H1 (cell line): ENCODE measurements around the gene AQP12A. TPM values are rescaled to one million over a fixed set of nuclear protein-coding genes. Genes with fewer than 3 reads are reported as not detected.
A peak's percentile ranks its signal among the peaks of the same experiment; 100 is the strongest.

Experiments used
- CTCF ChIA-PET: fragments of 300-600 bp; sonication (Branson Sonifier 250); formaldehyde crosslinking; loops from one replicate; lab custom pipeline; 2021; ENCODE audit not compliant: partially characterized antibody; lab: Charles Lee
- POLR2A ChIA-PET: fragments of 300-600 bp; sonication (Branson Sonifier 250); formaldehyde crosslinking; loops from one replicate; lab custom pipeline; 2021; ENCODE audit warnings: inconsistent platforms; ENCODE audit not compliant: partially characterized antibody; lab: Charles Lee
- DNase-seq, 2 experiments: peaks; one replicate each; pipeline versions ENCODE4 v3.0.0 to v3.0.0-alpha.2; 2010 to 2022; ENCODE audit warnings: low spot score in 2 of 2, low read depth in 1 of 2, mixed read lengths in 1 of 2
- FAIRE-seq: peaks from 2 replicates; lab custom pipeline; 2011; peaks lifted over from hg19 to GRCh38; lab: Jason Lieb, UNC
- H2AFZ ChIP-seq: 2 replicates; pipeline ENCODE4 v1.8.1; 2012; ENCODE audit warnings: low read length, inconsistent platforms
- H2AK5ac ChIP-seq: 2 replicates; pipeline ENCODE4 v1.6.1; 2013; ENCODE audit warnings: low read depth, low read length
- H2BK120ac ChIP-seq: replicated peaks from 2 replicates; pipeline ENCODE3; 2013; ENCODE audit warnings: low read depth, low read length, inconsistent platforms
- H2BK12ac ChIP-seq: 2 replicates; pipeline ENCODE4 v1.6.1; 2013; ENCODE audit warnings: low read depth, low read length
- H2BK15ac ChIP-seq: 2 replicates; pipeline ENCODE4 v1.6.1; 2013; ENCODE audit warnings: low read length
- H2BK20ac ChIP-seq: 2 replicates; pipeline ENCODE4 v1.6.1; 2013; ENCODE audit warnings: low read length
- H2BK5ac ChIP-seq: 2 replicates; pipeline ENCODE4 v1.6.1; 2013; ENCODE audit warnings: low read depth, low read length
- H3K14ac ChIP-seq: 2 replicates; pipeline ENCODE4 v1.6.1; 2013; ENCODE audit warnings: inconsistent platforms; ENCODE audit not compliant: insufficient read length
- H3K18ac ChIP-seq: 2 replicates; pipeline ENCODE4 v1.6.1; 2013; ENCODE audit warnings: low read length; ENCODE audit errors: extremely low read depth
- H3K23ac ChIP-seq: 2 replicates; pipeline ENCODE4 v1.6.1; 2013; ENCODE audit warnings: inconsistent platforms; ENCODE audit not compliant: insufficient read length
- H3K23me2 ChIP-seq: 2 replicates; pipeline ENCODE4 v1.6.1; 2013; ENCODE audit warnings: low read depth, low read length
- H3K27ac ChIP-seq: 2 replicates; pipeline ENCODE4 v1.6.1; 2011; ENCODE audit warnings: low read depth, low read length, inconsistent platforms
- H3K27me3 ChIP-seq, 4 experiments: replicated peaks in 1 of 4; 1 replicate in 1 of 4; 2 replicates in 3 of 4; pipeline versions ENCODE4 v1.6.1 to v1.8.1; 2011 to 2013; ENCODE audit warnings: low read length in 3 of 4, mild to moderate bottlenecking in 3 of 4, inconsistent platforms in 2 of 4, mixed read lengths in 2 of 4, moderate library complexity in 1 of 4; ENCODE audit not compliant: control insufficient read depth in 3 of 4, insufficient read depth in 3 of 4; ENCODE audit errors: extremely low read depth in 1 of 4
- H3K36me3 ChIP-seq, 4 experiments: 2 replicates each; pipeline versions ENCODE4 v1.6.1 to v1.8.1; 2011 to 2013; ENCODE audit warnings: mild to moderate bottlenecking in 4 of 4, low read length in 3 of 4, moderate library complexity in 2 of 4, control low read depth in 1 of 4, inconsistent platforms in 1 of 4; ENCODE audit not compliant: insufficient read depth in 4 of 4, control insufficient read depth in 2 of 4
- H3K4ac ChIP-seq: replicated peaks from 2 replicates; pipeline ENCODE3; 2013; ENCODE audit warnings: low read length, low read depth, mixed read lengths, inconsistent platforms; ENCODE audit not compliant: insufficient read length
- H3K4me1 ChIP-seq, 4 experiments: replicated peaks in 1 of 4; 1 replicate in 1 of 4; 2 replicates in 3 of 4; pipeline versions ENCODE4 v1.6.1 to v1.8.1; 2011 to 2013; ENCODE audit warnings: low read length in 3 of 4, inconsistent platforms in 2 of 4, mixed read lengths in 1 of 4; ENCODE audit not compliant: insufficient read depth in 4 of 4, control insufficient read depth in 3 of 4
- H3K4me2 ChIP-seq, 2 experiments: 2 replicates each; pipeline versions ENCODE4 v1.6.1 to v1.8.1; 2011 to 2013; ENCODE audit warnings: low read depth in 2 of 2, low read length in 2 of 2, control low read depth in 1 of 2, inconsistent platforms in 1 of 2, mild to moderate bottlenecking in 1 of 2; ENCODE audit not compliant: insufficient read depth in 1 of 2
- H3K4me3 ChIP-seq, 4 experiments: fragments of 200-600, 300-600 bp in 1 of 4; sonication (generic), shearing (Covaris generic), sonication (Bioruptor Twin) in 1 of 4; 2 replicates each; pipeline versions ENCODE4 v1.5.1 to v1.8.1; 2011 to 2016; ENCODE audit warnings: low read length in 4 of 4, low read depth in 3 of 4, control low read depth in 2 of 4, inconsistent platforms in 2 of 4, mild to moderate bottlenecking in 2 of 4, mixed read lengths in 1 of 4, moderate library complexity in 1 of 4; ENCODE audit not compliant: insufficient read depth in 2 of 4; ENCODE audit errors: extremely low read depth in 1 of 4
- H3K56ac ChIP-seq: replicated peaks from 2 replicates; pipeline ENCODE3; 2013; ENCODE audit warnings: low read depth, mild to moderate bottlenecking, mixed read lengths, low read length, inconsistent platforms; ENCODE audit not compliant: insufficient read length
- H3K79me1 ChIP-seq: 2 replicates; pipeline ENCODE4 v1.6.1; 2013; ENCODE audit warnings: low read depth, low read length, control low read depth
- H3K79me2 ChIP-seq, 2 experiments: 2 replicates each; pipeline versions ENCODE4 v1.6.1 to v1.8.1; 2012 to 2013; ENCODE audit warnings: low read length in 2 of 2, mild to moderate bottlenecking in 2 of 2, inconsistent platforms in 1 of 2; ENCODE audit not compliant: insufficient read depth in 2 of 2, control insufficient read depth in 1 of 2
- H3K9ac ChIP-seq, 4 experiments: replicated peaks in 1 of 4; 1 replicate in 1 of 4; 2 replicates in 3 of 4; pipeline versions ENCODE4 v1.6.1 to v1.8.1; 2011 to 2013; ENCODE audit warnings: low read depth in 3 of 4, low read length in 3 of 4, control low read depth in 2 of 4, mild to moderate bottlenecking in 2 of 4, moderate library complexity in 2 of 4, inconsistent platforms in 1 of 4; ENCODE audit errors: extremely low read depth in 1 of 4
- H3K9me3 ChIP-seq, 2 experiments: 2 replicates each; pipeline versions ENCODE4 v1.6.1 to v1.8.1; 2012 to 2013; ENCODE audit warnings: mild to moderate bottlenecking in 2 of 2, moderate library complexity in 2 of 2, control low read depth in 1 of 2, inconsistent platforms in 1 of 2, low read depth in 1 of 2, low read length in 1 of 2, mixed read lengths in 1 of 2; ENCODE audit not compliant: insufficient read depth in 2 of 2
- H4K20me1 ChIP-seq, 2 experiments: replicated peaks in 1 of 2; 2 replicates each; pipeline versions ENCODE3 to v1.8.1; 2011 to 2013; ENCODE audit warnings: inconsistent platforms in 2 of 2, low read length in 2 of 2, mild to moderate bottlenecking in 1 of 2; ENCODE audit not compliant: insufficient read depth in 2 of 2, control insufficient read depth in 1 of 2
- H4K5ac ChIP-seq: 2 replicates; pipeline ENCODE4 v1.6.1; 2013; ENCODE audit warnings: low read length, low read depth, mixed read lengths, inconsistent platforms; ENCODE audit not compliant: insufficient read length
- H4K8ac ChIP-seq: 2 replicates; pipeline ENCODE4 v1.8.0; 2013; ENCODE audit warnings: mild to moderate bottlenecking, moderate library complexity, low read length, inconsistent platforms; ENCODE audit not compliant: insufficient read depth; ENCODE audit errors: extremely low read depth
- H4K91ac ChIP-seq: replicated peaks from 2 replicates; pipeline ENCODE3; 2013; ENCODE audit warnings: low read length, mixed read lengths, inconsistent platforms; ENCODE audit not compliant: insufficient read length
- CBX8 ChIP-seq: fragments of 300-800, 300-1000 bp; sonication (generic); IDR thresholded peaks from 2 replicates; pipeline ENCODE4 v1.7.1; 2016; ENCODE audit warnings: low read depth, low read length, borderline replicate concordance
- JUND ChIP-seq: IDR thresholded peaks from 2 replicates; pipeline ENCODE4 v1.6.1; 2011; ENCODE audit warnings: mild to moderate bottlenecking, improper control_type of control experiment, low read length
- WGBS, 2 experiments: shearing (Covaris generic) in 1 of 2; methylation state at CpG; one replicate each; pipeline versions ENCODE4 v1.1.6 to v1.1.7; 2013 to 2015; ENCODE audit warnings: low lambda C conversion rate in 2 of 2, mixed read lengths in 2 of 2, inconsistent platforms in 1 of 2, low coverage in 1 of 2, missing lambda C conversion rate in 1 of 2; ENCODE audit not compliant: insufficient replicate concordance in 2 of 2, insufficient coverage in 1 of 2, insufficient read length in 1 of 2; ENCODE audit errors: extremely low coverage in 1 of 2, missing lambda C conversion rate in 1 of 2; 5-methylcytosine and 5-hydroxymethylcytosine counted together
- polyA plus RNA-seq, 7 experiments: library from polyadenylated mRNA; depleted of rRNA in 3 of 7; stranded (reverse) in 5 of 7; unstranded in 2 of 7; fragments of >200 nt in 5 of 7; fragments of 200-250 nt in 2 of 7; gene quantifications; 1 replicate in 5 of 7; 2 replicates in 1 of 7; 4 replicates in 1 of 7; pipeline versions ENCODE4 v1.2.1 to v1.2.3, GENCODE V29; 2011 to 2013; ENCODE audit warnings: missing spikeins in 2 of 7, mixed read lengths in 2 of 7
- total RNA-seq: library from RNA; stranded (reverse); fragmentation: NEBNext Ultra II Directional; extraction: Animal tissue kit (Norgen Biotek cat#: 25700); gene quantifications from 2 replicates; pipeline ENCODE4 v1.2.1, GENCODE V29; 2021

Gene AQP12A
- total and polyA plus RNA-seq, 2 of the 8 experiments (the other 6 are each of a cell fraction or from before 2014, with no cell fraction given), result not detected

DNA sequence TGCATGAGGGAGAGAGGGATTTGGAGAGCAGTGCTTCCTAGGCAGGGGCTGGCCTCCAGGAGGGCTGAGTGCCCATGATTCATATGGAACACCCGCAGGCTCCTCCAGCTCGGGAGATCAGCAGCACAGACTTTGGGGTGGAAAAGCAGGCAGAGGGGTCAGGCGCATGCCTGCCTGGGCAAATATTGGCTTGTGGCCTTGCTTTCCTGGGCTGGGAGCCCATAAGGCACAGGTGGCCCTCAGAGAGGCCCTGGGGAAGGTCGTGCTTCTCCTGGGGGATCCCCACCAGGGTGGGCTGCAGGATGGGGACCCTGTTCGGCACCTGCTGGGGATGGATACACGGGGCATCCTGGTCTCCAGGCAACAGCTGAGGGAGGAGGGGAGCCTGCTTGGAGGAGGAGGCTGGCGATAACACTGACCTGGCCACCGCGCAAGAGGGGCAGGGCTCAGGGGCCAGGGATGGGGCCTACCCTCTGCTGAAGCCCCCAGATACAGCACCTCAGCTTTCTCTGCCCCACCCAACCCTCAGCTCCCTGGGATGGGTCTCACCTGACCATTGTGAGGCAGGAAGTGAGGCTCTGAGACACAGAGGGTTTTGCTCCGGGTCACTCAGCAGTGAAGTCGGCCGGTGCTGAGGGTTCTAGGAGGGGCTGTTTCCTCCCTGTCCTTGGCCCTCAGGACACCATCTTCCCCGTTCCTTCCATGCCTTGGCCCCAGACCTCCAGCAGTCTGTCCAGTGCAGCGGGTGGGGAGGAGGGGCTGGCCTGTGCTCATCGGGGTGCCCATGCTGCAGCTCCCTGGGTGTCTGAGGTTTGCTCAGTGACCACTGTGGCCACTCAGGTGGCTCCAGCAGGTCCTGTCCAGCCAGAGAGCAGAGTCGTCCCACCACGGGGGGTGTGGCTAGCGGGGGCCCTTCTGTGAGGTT is 12.0 kb downstream of the AQP12A start:
- Histone ChIP-seq H3K9ac (no peak overlapping the region), H3K4me2 (no peak overlapping the region), H2BK12ac (no peak overlapping the region), H3K14ac (no peak overlapping the region), H3K4me1 (no peaks in the 10 kb centered on the region; a peak in 1 of 7 replicates), H3K79me2 (no peaks in the 10 kb centered on the region), H2BK20ac (no peak overlapping the region), H4K5ac (no peak overlapping the region), H3K56ac (no peak overlapping the region), H2BK120ac (no peak overlapping the region), H3K23me2 (no peaks in the 10 kb centered on the region), H4K8ac (0 out of 2 replicates have a peak overlapping the region, but pooled peaks have one; percentile 16), H2AFZ (no peak overlapping the region), H2BK15ac (no peak overlapping the region), H3K9me3 (no peaks in the 10 kb centered on the region), H3K36me3 (no peaks in the 10 kb centered on the region), H3K4ac (no peak overlapping the region), H3K18ac (no peak overlapping the region), H3K27ac (no peak overlapping the region), H2AK5ac (no peak overlapping the region), H4K20me1 (peaks cover 0 to 1% of the 10 kb centered on the region in 2 experiments), H3K79me1 (no peaks in the 10 kb centered on the region), H3K4me3 (no peak overlapping the region), H3K23ac (no peak overlapping the region), H3K27me3 (no peaks in the 10 kb centered on the region)
- FAIRE-seq (no peak), DNase-seq (no peak)
- WGBS, 2 experiments, result 89% methylated on average over 15 of the region's 18 CpGs; no CpG with 5 or more reads in 1 of the 2 experiments
- CTCF ChIA-PET, result interaction anchor here (1.4 kb wide), 1 partner anchor 86 kb away, joined by 3 read pairs; no protein-coding TSS in a partner anchor
- POLR2A ChIA-PET, result interaction anchor here (1.8 kb wide), 1 partner anchor 8 kb away, joined by 5 read pairs; no protein-coding TSS in a partner anchor
- TF ChIP-seq CBX8 (no peak), JUND (no peak)
- TF ChIP-seq, all 59 proteins: peak for 0
- Histone ChIP-seq H2BK5ac (no peak overlapping the region), H4K91ac (no peak overlapping the region)
